SU-DHL-6 (cell line): Measurements from ENCODE around the gene CPZ.

Experiments used
- H2AFZ ChIP-seq: fragments of 200-600 bp; sonication (generic); 2 replicates; pipeline ENCODE4 v1.6.1; 2014; ENCODE audit warnings: low read depth, mild to moderate bottlenecking, moderate library complexity, mixed read lengths, antibody characterized with exemption, low read length; ENCODE audit not compliant: severe bottlenecking
- H3F3A ChIP-seq: fragments of 200-600 bp; shearing (Covaris generic); 2 replicates; pipeline ENCODE4 v1.6.0; 2016; ENCODE audit warnings: antibody characterized with exemption, mild to moderate bottlenecking; ENCODE audit not compliant: insufficient read depth
- H3K27ac ChIP-seq: fragments of 200-600 bp; sonication (generic); 2 replicates; pipeline ENCODE4 v1.5.1; 2016; ENCODE audit warnings: low read depth, mild to moderate bottlenecking, low read length, moderate library complexity, mixed read lengths
- H3K27me3 ChIP-seq: fragments of 200-600 bp; sonication (generic), shearing (Covaris generic); 2 replicates; pipeline ENCODE4 v1.6.0; 2014; ENCODE audit warnings: mild to moderate bottlenecking, low read length
- H3K36me3 ChIP-seq: fragments of 200-600 bp; sonication (generic); 2 replicates; pipeline ENCODE4 v1.6.1; 2014; ENCODE audit warnings: mild to moderate bottlenecking, low read length, mixed read lengths
- H3K4me2 ChIP-seq: fragments of 300-600, 200-600 bp; shearing (Covaris generic), sonication (generic); 2 replicates; pipeline ENCODE4 v1.6.0; 2014; ENCODE audit warnings: low read length, low read depth, mild to moderate bottlenecking; ENCODE audit not compliant: poor library complexity, severe bottlenecking
- H3K4me3 ChIP-seq: fragments of 200-600 bp; sonication (generic); 2 replicates; pipeline ENCODE4 v1.5.1; 2014; ENCODE audit warnings: antibody characterized with exemption, low read length, mild to moderate bottlenecking, mixed read lengths; ENCODE audit not compliant: insufficient read depth, poor library complexity, severe bottlenecking
- H3K79me2 ChIP-seq: fragments of 200-600 bp; sonication (generic); 2 replicates; pipeline ENCODE4 v1.6.1; 2014; ENCODE audit warnings: mild to moderate bottlenecking, low read length, moderate library complexity; ENCODE audit not compliant: insufficient read depth
- H3K9ac ChIP-seq: fragments of 200-600 bp; sonication (generic); 2 replicates; pipeline ENCODE4 v1.7.0; 2014; ENCODE audit warnings: mild to moderate bottlenecking, low read length
- H3K9me2 ChIP-seq: fragments of 200-600 bp; sonication (generic); replicated peaks from 2 replicates; pipeline ENCODE4 v1.6.1; 2014; ENCODE audit warnings: low read length; ENCODE audit not compliant: insufficient read depth
- H3K9me3 ChIP-seq: fragments of 200-600 bp; sonication (generic); 2 replicates; pipeline ENCODE4 v1.6.1; 2014; ENCODE audit warnings: low read length, mixed read lengths; ENCODE audit not compliant: insufficient read depth
- H4K20me1 ChIP-seq: fragments of 200-600 bp; sonication (generic); 2 replicates; pipeline ENCODE4 v1.6.1; 2014; ENCODE audit warnings: low read depth, mild to moderate bottlenecking, antibody characterized with exemption, low read length, moderate library complexity, mixed read lengths
- CTCF ChIP-seq: fragments of 200-600 bp; sonication (generic); IDR thresholded peaks from one replicate; pipeline ENCODE4 v1.5.1; 2017; ENCODE audit warnings: antibody characterized with exemption, mild to moderate bottlenecking, low read length, moderate library complexity; ENCODE audit not compliant: insufficient read depth, poor library complexity, severe bottlenecking
- EZH2phosphoT487 ChIP-seq: fragments of 200-600 bp; sonication (generic), shearing (Covaris generic); conservative IDR thresholded peaks from 2 replicates; pipeline ENCODE4 v1.6.1; 2018; ENCODE audit warnings: mild to moderate bottlenecking, antibody characterized with exemption, low read length, moderate library complexity, mixed read lengths

Gene CPZ

GRCh38 chr4:8648816-8649630, 56.5 kb downstream of the CPZ start:
- no peaks in the 10 kb centered on the region for H4K20me1 ChIP-seq
- H3K9ac ChIP-seq: no peak overlapping the region
- H3K9me2 ChIP-seq: no peaks in the 10 kb centered on the region
- H3K36me3 ChIP-seq: no peaks in the 10 kb centered on the region
- H3K27me3 ChIP-seq: no peaks in the 10 kb centered on the region
- H2AFZ ChIP-seq: no peak overlapping the region
- H3K4me2 ChIP-seq: no peak overlapping the region
- H3K27ac ChIP-seq: no peak overlapping the region
- TF ChIP-seq EZH2phosphoT487: no peak
- TF ChIP-seq CTCF: no peak
- no peaks in the 10 kb centered on the region for H3F3A ChIP-seq
- H3K9me3 ChIP-seq: no peaks in the 10 kb centered on the region
- no peak overlapping the region for H3K4me3 ChIP-seq
- no peaks in the 10 kb centered on the region for H3K79me2 ChIP-seq

- Histone ChIP-seq H3K9ac (no peak overlapping the region), H3K9me2 (no peaks in the 10 kb centered on the region), H3F3A (no peaks in the 10 kb centered on the region), H3K79me2 (no peaks in the 10 kb centered on the region), H3K4me2 (no peak overlapping the region), H3K36me3 (no peaks in the 10 kb centered on the region), H3K9me3 (no peaks in the 10 kb centered on the region), H2AFZ (no peak overlapping the region), H3K27ac (no peak overlapping the region), H4K20me1 (no peaks in the 10 kb centered on the region), H3K27me3 (no peaks in the 10 kb centered on the region), H3K4me3 (no peak overlapping the region)
- TF ChIP-seq CTCF: no peak
- TF ChIP-seq EZH2phosphoT487: no peak
Measured at GRCh38 chr4:8649631-8650361, 57.2 kb downstream of the CPZ start.

GRCh38 chr4:8651661-8652180, 59.2 kb downstream of the CPZ start:
- Histone ChIP-seq H2AFZ (no peak overlapping the region), H3K36me3 (no peaks in the 10 kb centered on the region), H3K4me2 (no peak overlapping the region), H4K20me1 (no peaks in the 10 kb centered on the region), H3K27ac (no peak overlapping the region), H3K9me3 (no peaks in the 10 kb centered on the region), H3K4me3 (no peak overlapping the region), H3K9ac (no peak overlapping the region), H3F3A (no peaks in the 10 kb centered on the region), H3K27me3 (no peaks in the 10 kb centered on the region), H3K9me2 (no peaks in the 10 kb centered on the region), H3K79me2 (no peaks in the 10 kb centered on the region)
- TF ChIP-seq CTCF (no peak), EZH2phosphoT487 (no peak)
